RWPE1 (cell line): Measurements from ENCODE around the gene RRP36.

Experiments
- CTCF ChIA-PET: fragments of 350-600 bp; sonication (Branson Sonifier 250); formaldehyde crosslinking; extraction: SDS; loops from one replicate; lab custom pipeline; 2021; lab: Yijun Ruan, JAX
- POLR2A ChIA-PET: fragments of 400-600 bp; formaldehyde crosslinking; extraction: SDS; loops from one replicate; lab custom pipeline; 2020; ENCODE audit warnings: antibody characterized with exemption; ENCODE audit not compliant: low non-redundant PET; lab: Yijun Ruan, JAX
- DNase-seq: peaks from one replicate; pipeline ENCODE4 v3.0.0; 2012; ENCODE audit warnings: low spot score
- H3K27ac ChIP-seq: fragments of 450-650 bp; 2 replicates; pipeline ENCODE4 v1.5.1; 2017
- CTCF ChIP-seq: fragments of 450-650 bp; conservative IDR thresholded peaks from 2 replicates; pipeline ENCODE4 v1.5.1; 2017; ENCODE audit warnings: low read depth, mild to moderate bottlenecking

RRP36 gene, protein sequence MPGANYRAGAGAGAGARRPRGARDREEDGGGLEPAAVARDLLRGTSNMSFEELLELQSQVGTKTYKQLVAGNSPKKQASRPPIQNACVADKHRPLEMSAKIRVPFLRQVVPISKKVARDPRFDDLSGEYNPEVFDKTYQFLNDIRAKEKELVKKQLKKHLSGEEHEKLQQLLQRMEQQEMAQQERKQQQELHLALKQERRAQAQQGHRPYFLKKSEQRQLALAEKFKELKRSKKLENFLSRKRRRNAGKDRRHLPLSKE

DNA sequence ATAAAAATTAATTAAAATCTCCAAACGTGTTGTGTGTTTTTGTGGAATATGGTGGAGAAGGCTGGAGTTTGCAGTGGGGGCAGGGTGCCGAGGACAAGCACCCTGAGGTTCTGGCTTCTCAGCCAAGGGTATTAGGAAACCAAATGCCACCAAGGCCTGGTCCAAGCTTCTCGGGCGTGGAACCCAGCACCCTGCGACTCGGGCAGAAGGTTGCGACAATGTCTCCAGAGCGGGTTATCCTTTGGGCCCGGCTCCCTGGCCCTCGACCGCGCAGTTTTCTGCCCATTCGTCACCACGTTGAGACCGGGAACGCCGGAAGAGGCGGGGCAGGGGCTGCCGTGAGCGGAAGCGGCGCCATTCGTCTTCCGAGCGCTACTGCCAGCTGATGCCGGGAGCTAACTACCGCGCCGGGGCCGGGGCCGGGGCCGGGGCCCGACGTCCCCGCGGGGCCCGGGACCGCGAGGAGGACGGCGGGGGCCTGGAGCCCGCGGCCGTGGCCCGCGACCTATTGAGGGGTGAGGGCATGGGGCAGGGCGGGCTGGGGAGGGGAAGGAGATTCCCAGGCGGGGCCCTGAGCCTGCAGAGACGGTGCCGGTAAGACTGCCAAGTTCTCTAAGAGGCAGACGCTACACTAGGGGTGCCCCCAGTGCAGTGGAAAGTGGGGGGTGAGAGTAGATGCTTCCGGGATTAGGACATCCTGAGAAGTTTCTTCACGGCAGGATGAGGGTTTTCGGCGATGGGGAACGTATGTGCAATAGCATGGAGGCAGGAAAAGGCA, at the start of gene RRP36:
TSS of gene RRP36 (plus strand) at position 354 of the 778 bp plus-strand sequence. CDS start at position 386, 32 bp downstream.
- peak; percentile 84 for DNase-seq
- no peak for TF ChIP-seq CTCF
- ChIA-PET POLR2A (interaction anchor here (0.6 to 1.1 kb wide), 4 partner anchors 7 to 138 kb away, joined by 3 to 5 read pairs (median 4); no protein-coding TSS in a partner anchor), CTCF (interaction anchor here (0.6 kb wide), 1 partner anchor 609 kb away, joined by 3 read pairs; no protein-coding TSS in a partner anchor)
- peak within 1 kb of the TSS; percentile 87 for H3K27ac ChIP-seq

DNA sequence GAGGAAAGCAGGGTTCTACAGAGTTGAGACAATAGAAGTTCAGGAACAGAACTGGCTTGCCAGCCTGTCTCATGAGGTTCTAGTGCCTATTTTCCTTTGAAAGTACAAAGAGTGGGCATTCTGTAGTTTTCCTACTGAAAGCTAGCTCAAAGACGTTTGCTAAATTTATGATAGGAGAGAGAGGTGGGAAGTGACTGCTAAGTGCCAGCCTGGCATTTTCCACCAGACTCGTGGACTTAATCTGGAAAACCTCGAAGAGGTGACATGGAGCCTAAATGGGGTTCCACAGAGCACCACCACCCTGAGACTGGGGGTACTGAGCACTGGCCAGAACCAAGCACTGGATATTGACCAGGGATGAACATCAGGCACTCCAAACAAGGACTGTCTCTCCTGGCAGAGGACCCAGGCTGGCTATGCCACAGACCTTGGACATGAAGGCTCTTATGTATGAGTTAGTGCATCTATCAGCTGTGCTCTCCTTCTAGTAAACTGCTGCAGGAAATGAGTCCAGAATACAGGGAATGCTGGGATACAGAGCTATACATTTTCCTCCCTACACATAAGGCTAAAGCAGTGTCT, 49.6 kb upstream of the RRP36 start:
- no peak for DNase-seq
- TF ChIP-seq CTCF: no peak
- ChIA-PET CTCF (interaction anchor here (0.6 kb wide), 1 partner anchor 1390 kb away, joined by 4 read pairs; no protein-coding TSS in a partner anchor), POLR2A (interaction anchor here (0.5 kb wide), 1 partner anchor 1251 kb away, joined by 3 read pairs; no protein-coding TSS in a partner anchor)
- H3K27ac ChIP-seq: peak overlapping the region; percentile 60

GRCh38 chr6:42973926-42974325, 47.5 kb upstream of the RRP36 start:
- ChIA-PET POLR2A (interaction anchor here (1.4 kb wide), 1 partner anchor 10 kb away, joined by 3 read pairs; no protein-coding TSS in a partner anchor), CTCF (no interaction called here)
- no peak overlapping the region for H3K27ac ChIP-seq
- DNase-seq: no peak
- TF ChIP-seq CTCF: no peak

GRCh38 chr6:42974919-42975505, 46.4 kb upstream of the RRP36 start:
- no peak for TF ChIP-seq CTCF
- DNase-seq: no peak
- CTCF ChIA-PET: no interaction called here
- POLR2A ChIA-PET: interaction anchor here (0.6 to 1.4 kb wide), 3 partner anchors 9 to 79 kb away, joined by 3 to 7 read pairs (median 3); partner anchors contain the start of genes CNPY3 and CUL7
- H3K27ac ChIP-seq: peak overlapping the region; percentile 34; the same call in 1 of the 2 replicates

DNA sequence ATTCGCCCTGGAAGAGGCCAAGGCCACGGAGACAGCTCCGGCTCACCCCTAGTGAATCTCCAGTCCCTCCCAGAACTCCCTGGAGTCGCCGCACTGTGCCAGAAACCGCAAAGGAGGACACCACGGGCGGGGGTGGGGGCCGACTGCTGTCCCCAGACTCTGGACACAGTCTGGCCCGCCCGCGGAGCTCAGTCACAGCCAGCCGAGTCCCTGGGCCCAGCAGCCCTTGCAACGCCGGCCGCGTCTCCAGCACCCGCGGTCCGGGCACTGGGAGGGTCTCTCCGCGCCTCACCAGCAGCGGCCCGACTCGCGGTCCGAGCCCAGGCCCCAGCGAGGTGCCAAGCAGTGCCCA, 43.0 kb upstream of the RRP36 start:
- DNase-seq: peak; percentile 38
- no peak for TF ChIP-seq CTCF
- ChIA-PET POLR2A (interaction anchor here (0.5 to 2.0 kb wide), 5 partner anchors 8 to 808 kb away, joined by 4 to 9 read pairs (median 6); partner anchors contain the start of genes CNPY3, CUL7 and KLHDC3), CTCF (interaction anchor here (0.6 to 1.9 kb wide), 3 partner anchors 9 to 211 kb away, joined by 3 to 6 read pairs (median 3); no protein-coding TSS in a partner anchor)
- H3K27ac ChIP-seq: peak overlapping the region; percentile 94
